OCI-LY1 (cell line): ENCODE data around the gene EREG.

Experiments
- CTCF ChIP-seq: fragments of 200-600 bp; sonication (generic), shearing (Covaris generic); IDR thresholded peaks from 2 replicates; pipeline ENCODE4 v1.5.1; 2017; ENCODE audit warnings: mild to moderate bottlenecking, antibody characterized with exemption, low read length, moderate library complexity, mixed read lengths
- EZH2 ChIP-seq: fragments of 200-600 bp; sonication (generic), shearing (Covaris generic); IDR thresholded peaks from 2 replicates; pipeline ENCODE4 v1.8.0; 2017; ENCODE audit warnings: borderline replicate concordance, mixed run types, mild to moderate bottlenecking, antibody characterized with exemption, low read length, moderate library complexity, mixed read lengths

- TF ChIP-seq CTCF: no peak
- no peak for TF ChIP-seq EZH2
These were observed 3.7 kb downstream of the EREG start for GRCh38 chr4:74368596-74368995.
